Esophagus squamous epithelium (tissue), 4 donors: ENCODE data around the gene CTPS1.

Experiments
- CTCF ChIP-seq, 6 experiments: fragments of 450-650 bp in 4 of 6; fragments of 200-600 bp in 2 of 6; sonication (generic) in 2 of 6; IDR thresholded peaks; one replicate each; pipeline ENCODE4 v1.5.1; 2016 to 2019; ENCODE audit warnings: antibody characterized with exemption in 6 of 6, mild to moderate bottlenecking in 4 of 6, moderate library complexity in 4 of 6
- POLR2A ChIP-seq, 4 donors: fragments of 450-650 bp; IDR thresholded peaks; one replicate each; pipeline ENCODE4 v1.6.1; 2017; ENCODE audit warnings: antibody characterized with exemption in 4 of 4, mild to moderate bottlenecking in 4 of 4, moderate library complexity in 3 of 4

GRCh38 chr1:41018018-41018410 is 38.5 kb downstream of the CTPS1 start:
- TF ChIP-seq POLR2A (IDR thresholded peaks at IDR 0.05) (no peak), CTCF (IDR thresholded peaks at IDR 0.05) (no peak)
